Astrocyte (in vitro differentiated cells and primary cell): ENCODE data around the gene HEG1.

ENCODE experiments used
- CTCF ChIP-seq: IDR thresholded peaks from 2 replicates; pipeline ENCODE4 v1.5.1; 2011; ENCODE audit warnings: low read depth, mild to moderate bottlenecking, inconsistent platforms, low read length, moderate library complexity; ENCODE audit not compliant: insufficient read depth
- EZH2 ChIP-seq: IDR thresholded peaks from 2 replicates; pipeline ENCODE4 v1.6.1; 2012; ENCODE audit warnings: mild to moderate bottlenecking, low read length, inconsistent platforms; ENCODE audit not compliant: insufficient read depth

- TF ChIP-seq EZH2 (no peak), CTCF (no peak)
Measured at GRCh38 chr3:125085166-125085565, 29.4 kb upstream of the HEG1 start.
